CD4-positive, CD25-positive, alpha-beta regulatory T cell (primary cell): ENCODE data around the gene JARID2. TPM values are rescaled to one million over a fixed set of nuclear protein-coding genes. Genes with fewer than 3 reads are reported as not detected.

Experiments used
- ATAC-seq, 2 donors: fragments of 150-1000 bp; cut with Tn5 transposase; one replicate each; pipeline ENCODE4 v1.10.0; 2021; ENCODE audit warnings: low read depth in 2 of 2, moderate number of reproducible peaks in 2 of 2, moderate library complexity in 1 of 2
- DNase-seq, 3 donors: peaks; one replicate each; pipeline versions ENCODE4 v3.0.0 to v3.0.0-alpha.2; 2012 to 2022; ENCODE audit warnings: mixed read lengths in 1 of 3
- H3K27ac ChIP-seq: one replicate; pipeline ENCODE4 v1.7.0; 2013; ENCODE audit warnings: mild to moderate bottlenecking, low read length; ENCODE audit not compliant: insufficient read depth, poor library complexity, severe bottlenecking
- H3K27me3 ChIP-seq: one replicate; pipeline ENCODE4 v1.7.0; 2013; ENCODE audit warnings: low read length; ENCODE audit not compliant: control insufficient read depth, insufficient read depth
- H3K36me3 ChIP-seq: one replicate; pipeline ENCODE4 v1.7.0; 2013; ENCODE audit warnings: mild to moderate bottlenecking, low read length, moderate library complexity; ENCODE audit not compliant: control insufficient read depth, insufficient read depth
- H3K4me1 ChIP-seq: 2 replicates; pipeline ENCODE4 v1.7.0; 2013; ENCODE audit warnings: mild to moderate bottlenecking, low read length; ENCODE audit not compliant: insufficient read depth, control insufficient read depth, poor library complexity, severe bottlenecking
- H3K4me3 ChIP-seq: one replicate; pipeline ENCODE4 v1.7.0; 2013; ENCODE audit warnings: low read depth, mild to moderate bottlenecking, low read length, moderate library complexity
- H3K9me3 ChIP-seq, 2 experiments: 1 replicate in 1 of 2; 2 replicates in 1 of 2; pipeline ENCODE4 v1.7.0; 2013; ENCODE audit warnings: low read length in 2 of 2, mild to moderate bottlenecking in 1 of 2, moderate library complexity in 1 of 2; ENCODE audit not compliant: control insufficient read depth in 2 of 2
- H3K27ac Mint-ChIP-seq, 3 donors: one replicate each; pipeline ENCODE4 v1.8.0; 2020 to 2022; ENCODE audit warnings: mild to moderate bottlenecking in 3 of 3, mixed read lengths in 3 of 3, moderate library complexity in 2 of 3
- H3K27me3 Mint-ChIP-seq: one replicate; pipeline ENCODE4 v1.8.0; 2022; ENCODE audit warnings: mild to moderate bottlenecking, mixed read lengths
- H3K36me3 Mint-ChIP-seq: one replicate; pipeline ENCODE4 v1.8.0; 2020; ENCODE audit warnings: mixed read lengths
- H3K4me1 Mint-ChIP-seq, 4 donors: one replicate each; pipeline ENCODE4 v1.8.0; 2020 to 2022; ENCODE audit warnings: mixed read lengths in 4 of 4, mild to moderate bottlenecking in 1 of 4
- H3K4me3 Mint-ChIP-seq, 4 donors: one replicate each; pipeline ENCODE4 v1.8.0; 2020 to 2022; ENCODE audit warnings: mild to moderate bottlenecking in 4 of 4, mixed read lengths in 4 of 4, moderate library complexity in 3 of 4
- H3K9me3 Mint-ChIP-seq, 7 donors: one replicate each; pipeline ENCODE4 v1.8.0; 2020 to 2022; ENCODE audit warnings: mixed read lengths in 7 of 7, mild to moderate bottlenecking in 3 of 7, moderate library complexity in 2 of 7
- polyA plus RNA-seq, 4 donors: library from polyadenylated mRNA; unstranded; fragments of 300-500 nt; fragmentation: Illumina TruSeq; gene quantifications; one replicate each; pipeline ENCODE4 v1.2.3, GENCODE V29; 2021
- total RNA-seq: library from RNA; stranded (reverse); gene quantifications from one replicate; pipeline ENCODE4 v1.2.3, GENCODE V29; 2022

Gene JARID2
- total and polyA plus RNA-seq, 5 donors from 2014 or later: 4.1 to 26.1 (median 5.6) TPM

GRCh38 chr6:15470746-15471145, 224.9 kb downstream of the JARID2 start:
- Histone ChIP-seq H3K4me3 (no peak overlapping the region), H3K9me3 (no peaks in the 10 kb centered on the region), H3K27ac (no peak overlapping the region), H3K4me1 (no peaks in the 10 kb centered on the region), H3K27me3 (no peaks in the 10 kb centered on the region), H3K36me3 (peaks cover 25% of the 10 kb centered on the region)
- DNase-seq: no peak
- no peak for ATAC-seq
- Mint-ChIP-seq H3K27me3 (no peaks in the 10 kb centered on the region), H3K4me3 (no peak overlapping the region), H3K4me1 (peaks cover 5 to 20% (median 13%) of the 10 kb centered on the region in 4 donors), H3K27ac (no peak overlapping the region), H3K9me3 (no peaks in the 10 kb centered on the region), H3K36me3 (peaks cover 31% of the 10 kb centered on the region)

- H3K9me3 ChIP-seq: no peaks in the 10 kb centered on the region
- no peaks in the 10 kb centered on the region for H3K27me3 ChIP-seq
- DNase-seq: no peak
- Mint-ChIP-seq H3K9me3 (no peaks in the 10 kb centered on the region), H3K27me3 (no peaks in the 10 kb centered on the region), H3K36me3 (peaks cover 38% of the 10 kb centered on the region), H3K27ac (peak overlapping the region in 2 of 3 donors; percentile 37 to 38), H3K4me3 (no peak overlapping the region), H3K4me1 (peaks cover 6 to 24% (median 16%) of the 10 kb centered on the region in 4 donors)
- no peak for ATAC-seq
- H3K27ac ChIP-seq: no peak overlapping the region
- no peaks in the 10 kb centered on the region for H3K4me1 ChIP-seq
- peaks cover 25% of the 10 kb centered on the region for H3K36me3 ChIP-seq
- no peak overlapping the region for H3K4me3 ChIP-seq
These were observed 226.8 kb downstream of the JARID2 start for GRCh38 chr6:15472621-15473020.

- H3K9me3 ChIP-seq: no peaks in the 10 kb centered on the region
- H3K4me1 ChIP-seq: no peaks in the 10 kb centered on the region
- ATAC-seq (no peak), DNase-seq (no peak)
- no peaks in the 10 kb centered on the region for H3K9me3 Mint-ChIP-seq
- no peaks in the 10 kb centered on the region for H3K27me3 ChIP-seq
- peaks cover 6 to 28% (median 18%) of the 10 kb centered on the region in 4 donors for H3K4me1 Mint-ChIP-seq
- H3K36me3 ChIP-seq: peaks cover 25% of the 10 kb centered on the region
- H3K27me3 Mint-ChIP-seq: no peaks in the 10 kb centered on the region
- H3K4me3 Mint-ChIP-seq: no peak overlapping the region
- peaks cover 36% of the 10 kb centered on the region for H3K36me3 Mint-ChIP-seq
- peak overlapping the region in 1 of 3 donors; percentile 37 for H3K27ac Mint-ChIP-seq
- H3K27ac ChIP-seq: no peak overlapping the region
- no peak overlapping the region for H3K4me3 ChIP-seq
These were observed 227.3 kb downstream of the JARID2 start for GRCh38 chr6:15473174-15473573.

DNA sequence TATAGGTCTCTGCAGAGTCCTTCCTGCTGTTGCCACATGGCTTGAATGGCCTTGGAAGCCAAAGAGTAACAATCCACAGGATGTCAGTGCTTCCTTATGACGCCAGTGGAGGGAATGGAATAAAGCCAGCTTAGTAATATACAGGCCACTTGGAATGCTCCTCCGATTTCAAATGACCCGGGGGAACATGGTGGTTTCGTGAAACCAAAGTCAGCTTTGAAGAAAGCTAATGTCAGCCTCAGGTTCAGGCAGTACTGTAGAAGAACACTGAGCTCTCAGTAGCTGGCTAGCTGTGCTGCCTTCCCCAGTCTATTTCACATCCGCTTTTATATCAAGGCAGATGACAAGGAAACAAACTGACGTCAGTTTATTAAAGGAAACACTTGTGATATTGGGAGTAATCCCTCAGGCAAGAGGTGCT, 227.9 kb downstream of the JARID2 start:
- H3K27ac Mint-ChIP-seq: no peak overlapping the region
- Histone ChIP-seq H3K36me3 (peaks cover 21% of the 10 kb centered on the region), H3K27me3 (no peaks in the 10 kb centered on the region), H3K27ac (no peak overlapping the region), H3K4me3 (no peak overlapping the region), H3K4me1 (no peaks in the 10 kb centered on the region), H3K9me3 (no peaks in the 10 kb centered on the region)
- H3K36me3 Mint-ChIP-seq: peaks cover 30% of the 10 kb centered on the region
- no peaks in the 10 kb centered on the region for H3K27me3 Mint-ChIP-seq
- no peaks in the 10 kb centered on the region for H3K9me3 Mint-ChIP-seq
- ATAC-seq (no peak), DNase-seq (no peak)
- H3K4me1 Mint-ChIP-seq: peaks cover 6 to 28% (median 16%) of the 10 kb centered on the region in 4 donors
- H3K4me3 Mint-ChIP-seq: no peak overlapping the region

GRCh38 chr6:15474196-15474595, 228.3 kb downstream of the JARID2 start:
- no peaks in the 10 kb centered on the region for H3K27me3 Mint-ChIP-seq
- Histone ChIP-seq H3K9me3 (no peaks in the 10 kb centered on the region), H3K27me3 (no peaks in the 10 kb centered on the region), H3K4me3 (no peak overlapping the region), H3K36me3 (peaks cover 18% of the 10 kb centered on the region), H3K4me1 (no peaks in the 10 kb centered on the region), H3K27ac (no peak overlapping the region)
- H3K4me3 Mint-ChIP-seq: no peak overlapping the region
- DNase-seq: no peak
- no peak for ATAC-seq
- H3K4me1 Mint-ChIP-seq: peaks cover 6 to 28% (median 18%) of the 10 kb centered on the region in 4 donors
- H3K9me3 Mint-ChIP-seq: no peaks in the 10 kb centered on the region
- no peak overlapping the region for H3K27ac Mint-ChIP-seq
- peaks cover 31% of the 10 kb centered on the region for H3K36me3 Mint-ChIP-seq

DNA sequence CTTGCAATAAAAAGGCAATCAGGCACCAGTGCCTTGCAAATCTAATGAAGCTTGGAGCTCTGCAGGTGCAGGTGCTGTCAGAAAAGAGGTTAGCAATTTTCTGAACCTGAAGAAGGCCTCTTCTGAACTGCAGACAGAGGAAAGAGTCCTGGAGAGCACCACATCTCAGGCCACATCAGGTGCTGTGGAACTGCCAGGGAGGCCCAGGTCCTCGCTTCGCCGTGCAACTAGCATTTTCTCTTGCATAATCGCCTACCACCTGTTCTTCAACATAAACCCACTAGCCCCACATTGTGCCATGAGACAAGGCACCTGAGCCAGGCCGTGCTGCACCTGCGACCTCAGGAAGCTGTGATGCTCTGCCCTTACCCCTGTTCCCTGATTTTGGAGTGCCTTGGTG, 229.4 kb downstream of the JARID2 start:
- Mint-ChIP-seq H3K27me3 (no peaks in the 10 kb centered on the region), H3K27ac (peak overlapping the region in 2 of 3 donors; percentile 18 to 47), H3K9me3 (peaks cover 0 to under 1% (median 0%) of the 10 kb centered on the region in 7 donors), H3K36me3 (peaks cover 31% of the 10 kb centered on the region), H3K4me1 (peaks cover 6 to 34% (median 23%) of the 10 kb centered on the region in 4 donors), H3K4me3 (no peak overlapping the region)
- Histone ChIP-seq H3K36me3 (peaks cover 11% of the 10 kb centered on the region), H3K4me3 (no peak overlapping the region), H3K9me3 (no peaks in the 10 kb centered on the region), H3K27me3 (no peaks in the 10 kb centered on the region), H3K4me1 (no peaks in the 10 kb centered on the region), H3K27ac (no peak overlapping the region)
- ATAC-seq (no peak), DNase-seq (no peak)

GRCh38 chr6:15475872-15476271, 230.0 kb downstream of the JARID2 start:
- H3K36me3 Mint-ChIP-seq: peaks cover 31% of the 10 kb centered on the region
- peak overlapping the region in 1 of 3 donors; percentile 47 for H3K27ac Mint-ChIP-seq
- ATAC-seq (no peak), DNase-seq (no peak)
- H3K4me3 Mint-ChIP-seq: no peak overlapping the region
- H3K27me3 Mint-ChIP-seq: no peaks in the 10 kb centered on the region
- peaks cover 0 to 1% (median 0%) of the 10 kb centered on the region in 7 donors for H3K9me3 Mint-ChIP-seq
- peaks cover 11% of the 10 kb centered on the region for H3K36me3 ChIP-seq
- H3K4me1 Mint-ChIP-seq: peaks cover 6 to 38% (median 26%) of the 10 kb centered on the region in 4 donors
- no peaks in the 10 kb centered on the region for H3K27me3 ChIP-seq
- H3K27ac ChIP-seq: no peak overlapping the region
- no peak overlapping the region for H3K4me3 ChIP-seq
- H3K4me1 ChIP-seq: no peaks in the 10 kb centered on the region
- no peaks in the 10 kb centered on the region for H3K9me3 ChIP-seq

GRCh38 chr6:15476631-15477380, 230.9 kb downstream of the JARID2 start:
- Mint-ChIP-seq H3K27ac (no peak overlapping the region), H3K27me3 (no peaks in the 10 kb centered on the region), H3K4me1 (peaks cover 12 to 46% (median 35%) of the 10 kb centered on the region in 4 donors), H3K4me3 (no peak overlapping the region), H3K9me3 (peaks cover 0 to 1% (median 0%) of the 10 kb centered on the region in 7 donors), H3K36me3 (peaks cover 31% of the 10 kb centered on the region)
- peaks cover 11% of the 10 kb centered on the region for H3K36me3 ChIP-seq
- H3K4me3 ChIP-seq: no peak overlapping the region
- DNase-seq (no peak), ATAC-seq (no peak)
- no peaks in the 10 kb centered on the region for H3K27me3 ChIP-seq
- H3K27ac ChIP-seq: no peak overlapping the region
- no peaks in the 10 kb centered on the region for H3K9me3 ChIP-seq
- no peaks in the 10 kb centered on the region for H3K4me1 ChIP-seq
